SK-N-DZ (cell line): ENCODE measurements around the gene ANKRD27.
"Not testable (repeated sequence)": the region's sequence is repeated elsewhere in the genome, so short reads cannot be mapped to it uniquely, and the experiment has no call there.

Experiments used
- DNase-seq: peaks from one replicate; pipeline ENCODE4 v3.0.0-alpha.2; 2015; ENCODE audit warnings: low spot score

Gene ANKRD27

GRCh38 chr19:32606289-32606688 lies 68.7 kb downstream of the ANKRD27 start:
- DNase-seq = no peak

- no peak for DNase-seq
Measured at GRCh38 chr19:32605544-32605943, 69.4 kb downstream of the ANKRD27 start.

- DNase-seq = no peak
Measured at GRCh38 chr19:32603961-32604360, 71.0 kb downstream of the ANKRD27 start.

GRCh38 chr19:32599736-32600157 lies 75.2 kb downstream of the ANKRD27 start:
- DNase-seq = peak; percentile 40

- DNase-seq = no peak
Measured at GRCh38 chr19:32599258-32599657, 75.7 kb downstream of the ANKRD27 start.

- no peak for DNase-seq
Measured at GRCh38 chr19:32598022-32598421, 77.0 kb downstream of the ANKRD27 start.

- DNase-seq = no peak
Measured at GRCh38 chr19:32595491-32595890, 79.5 kb downstream of the ANKRD27 start.

- no peak for DNase-seq
Measured at GRCh38 chr19:32594021-32594420, 81.0 kb downstream of the ANKRD27 start.

GRCh38 chr19:32587747-32588504 lies 87.1 kb downstream of the ANKRD27 start:
- not testable (repeated sequence) for DNase-seq

- peak; percentile 16 for DNase-seq
Measured at GRCh38 chr19:32581705-32582179, 93.2 kb downstream of the ANKRD27 start.

- peak; percentile 86 for DNase-seq
Measured at GRCh38 chr19:32580901-32581704, 93.9 kb downstream of the ANKRD27 start, which contains the start of gene PDCD5. Gene PDCD5 (plus strand): TSS chr19:32581190. CDS start chr19:32581262, 72 bp downstream.

- no peak for DNase-seq
Measured at GRCh38 chr19:32580353-32580900, 94.6 kb downstream of the ANKRD27 start.

- DNase-seq = no peak
Measured at GRCh38 chr19:32576790-32577189, 98.2 kb downstream of the ANKRD27 start.

- no peak for DNase-seq
Measured at GRCh38 chr19:32573492-32573794, 101.5 kb downstream of the ANKRD27 start.

GRCh38 chr19:32572700-32573491 lies 102.1 kb downstream of the ANKRD27 start:
- peak; percentile 16 for DNase-seq

- not testable (repeated sequence) for DNase-seq
Measured at GRCh38 chr19:32571471-32572075, 103.4 kb downstream of the ANKRD27 start.

- peak; percentile 74 for DNase-seq
Measured at GRCh38 chr19:32570081-32570785, 104.7 kb downstream of the ANKRD27 start.

GRCh38 chr19:32567486-32567885 lies 107.5 kb downstream of the ANKRD27 start:
- DNase-seq = no peak

- peak; percentile 44 for DNase-seq
Measured at GRCh38 chr19:32566246-32566830, 108.6 kb downstream of the ANKRD27 start.

GRCh38 chr19:32563761-32564160 lies 111.2 kb downstream of the ANKRD27 start:
- DNase-seq = no peak
